OCI-LY7 (cell line): Measurements from ENCODE around the gene LINGO3. TPM values are rescaled to one million over a fixed set of nuclear protein-coding genes. Genes with fewer than 3 reads are reported as not detected.

Source experiments
- BruUV-seq: library from RNA; stranded (reverse); fragments of 400-500 nt; replicated peaks from 2 replicates; lab custom pipeline; 2021; lab: Mats Ljungman, UMichigan
- CTCF ChIA-PET: fragments of 300-600 bp; sonication (Branson Sonifier 250); formaldehyde crosslinking; loops from one replicate; lab custom pipeline; 2022; ENCODE audit warnings: antibody characterized with exemption; ENCODE audit not compliant: unreplicated experiment; lab: Charles Lee
- POLR2A ChIA-PET: fragments of 300-600 bp; sonication (Branson Sonifier 250); formaldehyde crosslinking; loops from one replicate; lab custom pipeline; 2022; ENCODE audit warnings: antibody characterized with exemption; lab: Charles Lee
- DNase-seq: peaks from one replicate; pipeline ENCODE4 v3.0.0-alpha.2; 2015; ENCODE audit warnings: low spot score
- H2AFZ ChIP-seq: fragments of 200-600 bp; sonication (generic), shearing (Covaris generic); 2 replicates; pipeline ENCODE4 v1.6.1; 2014; ENCODE audit warnings: mild to moderate bottlenecking, antibody characterized with exemption, low read length, moderate library complexity
- H3K27ac ChIP-seq: fragments of 200-600 bp; sonication (generic); 2 replicates; pipeline ENCODE4 v1.5.1; 2014; ENCODE audit warnings: mixed run types, low read depth, mild to moderate bottlenecking, moderate library complexity, low read length, inconsistent platforms; ENCODE audit not compliant: poor library complexity, severe bottlenecking
- H3K36me3 ChIP-seq: fragments of 200-600 bp; sonication (generic); 2 replicates; pipeline ENCODE4 v1.6.1; 2014; ENCODE audit warnings: mild to moderate bottlenecking, antibody characterized with exemption, low read length, moderate library complexity, mixed read lengths; ENCODE audit not compliant: insufficient read depth
- H3K4me1 ChIP-seq: fragments of 200-600 bp; sonication (generic); 2 replicates; pipeline ENCODE4 v1.5.1; 2014; ENCODE audit warnings: mild to moderate bottlenecking, low read length; ENCODE audit not compliant: insufficient read depth, poor library complexity, severe bottlenecking
- H3K4me2 ChIP-seq: fragments of 200-600 bp; sonication (generic); 2 replicates; pipeline ENCODE4 v1.6.1; 2014; ENCODE audit warnings: mild to moderate bottlenecking, low read length
- H3K4me3 ChIP-seq: fragments of 200-600 bp; sonication (generic); 2 replicates; pipeline ENCODE4 v1.5.1; 2014; ENCODE audit warnings: mild to moderate bottlenecking, low read depth, low read length; ENCODE audit not compliant: poor library complexity, severe bottlenecking
- H3K79me2 ChIP-seq: fragments of 200-600 bp; sonication (generic); 2 replicates; pipeline ENCODE4 v1.6.1; 2016; ENCODE audit warnings: low read depth, mild to moderate bottlenecking, low read length, moderate library complexity, mixed read lengths; ENCODE audit not compliant: insufficient read depth
- H3K9me2 ChIP-seq: fragments of 200-600 bp; sonication (generic); 2 replicates; pipeline ENCODE4 v1.6.1; 2016; ENCODE audit warnings: mild to moderate bottlenecking, low read length, mixed read lengths; ENCODE audit not compliant: insufficient read depth
- H3K9me3 ChIP-seq: fragments of 200-600 bp; sonication (generic); 2 replicates; pipeline ENCODE4 v1.6.1; 2014; ENCODE audit warnings: mild to moderate bottlenecking, mixed run types, low read length, mixed read lengths
- H4K20me1 ChIP-seq: fragments of 200-600 bp; sonication (generic); 2 replicates; pipeline ENCODE4 v1.6.1; 2014; ENCODE audit warnings: mild to moderate bottlenecking, antibody characterized with exemption, low read length, moderate library complexity, mixed read lengths; ENCODE audit not compliant: insufficient read depth
- EZH2phosphoT487 ChIP-seq: fragments of 200-600 bp; sonication (generic); IDR thresholded peaks from 2 replicates; pipeline ENCODE4 v1.6.1; 2018; ENCODE audit warnings: low read depth, borderline replicate concordance, mild to moderate bottlenecking, mixed run types, antibody characterized with exemption, low read length, moderate library complexity, mixed read lengths
- intact Hi-C: fragments of 100-400 bp; cut with micrococcal nuclease; formaldehyde crosslinking; loops from one replicate; pipeline ENCODE4 v1.10.0; 2022; ENCODE audit not compliant: unreplicated experiment
- total RNA-seq, 2 experiments: library from RNA; depleted of rRNA in 1 of 2; stranded (reverse); fragments of >200 nt in 1 of 2; shearing (Covaris generic) in 1 of 2; gene quantifications; 2 replicates each; pipeline ENCODE4 v1.2.3, GENCODE V29; 2014 to 2022
- TF ChIP-seq, protein P1 (sequence below): fragments of 200-600 bp; sonication (generic); conservative IDR thresholded peaks from 2 replicates; pipeline ENCODE4 v1.5.1; 2014; ENCODE audit warnings: mild to moderate bottlenecking, antibody characterized with exemption, low read length, moderate library complexity, mixed read lengths

Gene LINGO3
- total RNA-seq, 2 experiments from 2014 or later, result 0.13 to 0.38 TPM

DNA sequence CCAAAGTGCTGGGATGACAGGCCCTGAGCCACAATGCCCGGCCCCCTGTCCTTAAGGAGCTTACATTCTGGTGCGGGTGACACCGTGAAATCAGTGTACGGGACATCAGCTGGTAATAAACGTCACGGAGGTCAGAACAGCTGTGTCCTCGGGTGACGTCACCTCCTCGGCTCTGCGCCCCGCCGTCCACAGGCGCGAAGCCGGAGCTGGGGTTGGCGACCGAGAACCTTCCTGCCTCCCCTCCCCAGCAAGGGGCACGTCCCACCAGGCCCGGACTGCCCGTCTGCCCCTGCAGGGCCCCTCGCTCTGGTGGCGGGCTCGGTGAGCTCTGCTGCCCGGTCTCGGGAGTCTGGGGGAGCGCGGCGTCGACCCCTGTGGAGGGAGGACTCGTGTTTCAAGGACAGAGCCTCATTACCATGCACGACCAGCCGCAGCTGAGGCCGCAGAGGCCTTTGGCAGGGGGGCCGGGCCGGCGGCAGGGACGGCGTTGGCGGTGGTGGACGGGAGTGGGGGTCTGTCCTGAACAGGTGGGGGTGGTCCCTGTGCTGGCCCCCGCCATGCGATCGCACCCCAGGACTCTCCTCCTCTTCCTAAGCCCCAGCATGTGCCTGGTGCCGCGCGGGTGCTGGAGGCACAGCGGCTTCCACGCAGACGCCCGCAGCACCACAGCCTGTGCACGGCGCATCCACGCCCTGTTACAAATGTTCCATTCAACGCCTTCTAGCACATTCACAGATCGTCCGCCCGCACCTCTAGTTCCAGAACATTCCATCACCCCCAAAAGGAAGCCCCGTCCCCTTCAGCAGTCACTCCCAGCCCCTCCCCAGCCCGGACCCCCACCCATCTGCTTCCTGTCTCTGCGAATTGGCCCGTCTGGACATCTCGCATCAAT, 5.4 kb downstream of the LINGO3 start:
- POLR2A ChIA-PET, result interaction anchor here (0.8 kb wide), 1 partner anchor 15 kb away, joined by 5 read pairs; no protein-coding TSS in a partner anchor
- Histone ChIP-seq H3K27ac (no peak overlapping the region), H3K4me2 (no peak overlapping the region), H3K79me2 (no peaks in the 10 kb centered on the region), H2AFZ (no peak overlapping the region), H4K20me1 (no peaks in the 10 kb centered on the region), H3K9me3 (no peaks in the 10 kb centered on the region), H3K4me1 (peaks cover 10% of the 10 kb centered on the region), H3K4me3 (no peak overlapping the region), H3K9me2 (no peaks in the 10 kb centered on the region), H3K36me3 (no peaks in the 10 kb centered on the region)
- TF ChIP-seq, protein P1, sequence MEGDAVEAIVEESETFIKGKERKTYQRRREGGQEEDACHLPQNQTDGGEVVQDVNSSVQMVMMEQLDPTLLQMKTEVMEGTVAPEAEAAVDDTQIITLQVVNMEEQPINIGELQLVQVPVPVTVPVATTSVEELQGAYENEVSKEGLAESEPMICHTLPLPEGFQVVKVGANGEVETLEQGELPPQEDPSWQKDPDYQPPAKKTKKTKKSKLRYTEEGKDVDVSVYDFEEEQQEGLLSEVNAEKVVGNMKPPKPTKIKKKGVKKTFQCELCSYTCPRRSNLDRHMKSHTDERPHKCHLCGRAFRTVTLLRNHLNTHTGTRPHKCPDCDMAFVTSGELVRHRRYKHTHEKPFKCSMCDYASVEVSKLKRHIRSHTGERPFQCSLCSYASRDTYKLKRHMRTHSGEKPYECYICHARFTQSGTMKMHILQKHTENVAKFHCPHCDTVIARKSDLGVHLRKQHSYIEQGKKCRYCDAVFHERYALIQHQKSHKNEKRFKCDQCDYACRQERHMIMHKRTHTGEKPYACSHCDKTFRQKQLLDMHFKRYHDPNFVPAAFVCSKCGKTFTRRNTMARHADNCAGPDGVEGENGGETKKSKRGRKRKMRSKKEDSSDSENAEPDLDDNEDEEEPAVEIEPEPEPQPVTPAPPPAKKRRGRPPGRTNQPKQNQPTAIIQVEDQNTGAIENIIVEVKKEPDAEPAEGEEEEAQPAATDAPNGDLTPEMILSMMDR, result no peak
- TF ChIP-seq EZH2phosphoT487, result no peak
- CTCF ChIA-PET, result no interaction called here
- intact Hi-C loops, result no loop called here
- BruUV-seq, result no TSS peak
- DNase-seq, result no peak

DNA sequence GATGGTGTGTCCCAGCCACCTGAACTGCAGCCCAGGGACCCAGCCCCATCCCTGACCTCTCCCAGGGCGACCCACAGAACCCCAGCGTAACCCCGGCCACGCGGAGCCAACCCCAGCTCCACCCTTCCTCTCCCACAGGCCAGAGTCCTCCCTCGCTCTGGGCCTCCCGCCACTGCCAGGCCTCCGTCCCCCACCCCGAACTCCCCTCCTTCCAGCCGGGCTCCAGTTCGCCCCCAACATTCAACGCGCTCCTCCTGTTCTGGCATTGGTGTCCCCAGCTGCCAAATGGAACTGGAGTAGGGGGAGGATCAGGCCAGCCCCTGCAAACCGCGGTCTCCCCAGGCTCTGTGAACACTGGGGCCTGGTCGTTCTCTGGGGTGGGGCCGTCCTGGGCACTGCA, 7.4 kb downstream of the LINGO3 start:
- no peaks in the 10 kb centered on the region for H3K36me3 ChIP-seq
- BruUV-seq, result no TSS peak
- H3K9me3 ChIP-seq, result no peaks in the 10 kb centered on the region
- H3K4me1 ChIP-seq, result peaks cover 10% of the 10 kb centered on the region
- no peak for TF ChIP-seq EZH2phosphoT487
- TF ChIP-seq, protein P1, result no peak
- H3K79me2 ChIP-seq, result no peaks in the 10 kb centered on the region
- H3K27ac ChIP-seq, result no peak overlapping the region
- no peak overlapping the region for H2AFZ ChIP-seq
- no peaks in the 10 kb centered on the region for H4K20me1 ChIP-seq
- H3K4me2 ChIP-seq, result no peak overlapping the region
- H3K9me2 ChIP-seq, result no peaks in the 10 kb centered on the region
- POLR2A ChIA-PET, result no interaction called here
- no peak for DNase-seq
- CTCF ChIA-PET, result no interaction called here
- no peak overlapping the region for H3K4me3 ChIP-seq
- intact Hi-C loops, result no loop called here

DNA sequence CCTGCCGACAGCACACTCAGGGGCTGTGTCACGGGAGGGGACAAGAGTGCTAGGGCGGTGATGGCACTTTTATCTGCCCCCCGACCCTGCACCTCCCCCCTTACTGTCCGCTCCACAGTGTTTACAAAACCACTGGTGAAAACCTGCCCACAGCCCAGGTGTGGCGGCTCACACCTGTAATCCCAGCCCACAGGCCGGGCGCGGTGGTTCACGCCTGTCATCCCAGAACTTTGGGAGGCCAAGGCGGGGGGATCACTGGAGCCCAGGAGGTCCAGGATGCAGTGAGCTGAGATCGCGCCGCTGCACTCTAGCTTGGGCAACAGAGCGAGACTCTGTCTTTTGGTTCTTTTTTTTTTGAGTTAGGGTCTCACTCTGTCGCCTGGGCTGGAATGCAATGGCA, 11.8 kb downstream of the LINGO3 start:
- Histone ChIP-seq H2AFZ (no peak overlapping the region), H3K9me2 (no peaks in the 10 kb centered on the region), H3K4me2 (no peak overlapping the region), H3K4me1 (peaks cover 3% of the 10 kb centered on the region), H3K36me3 (no peaks in the 10 kb centered on the region), H3K79me2 (no peaks in the 10 kb centered on the region), H4K20me1 (no peaks in the 10 kb centered on the region; the same call in 1 of the 2 replicates), H3K4me3 (no peak overlapping the region), H3K9me3 (no peaks in the 10 kb centered on the region), H3K27ac (no peak overlapping the region)
- CTCF ChIA-PET, result no interaction called here
- no TSS peak for BruUV-seq
- POLR2A ChIA-PET, result no interaction called here
- intact Hi-C loops, result no loop called here
- no peak for TF ChIP-seq EZH2phosphoT487
- TF ChIP-seq, protein P1, result no peak
- no peak for DNase-seq
